Measurements from ENCODE around the gene MAL. TPM values are rescaled to one million over a fixed set of nuclear protein-coding genes. Genes with fewer than 3 reads are reported as not detected.

Gene MAL
- total RNA-seq, 1 experiment from 2014 or later: not detected

GRCh38 chr2:95049961-95050360, 24.5 kb downstream of the MAL start:
- ChIA-PET POLR2A (no interaction called here), CTCF (no interaction called here)
- no TSS peak for BruUV-seq (replicated peaks)
- Histone ChIP-seq H3K36me3 (ENCODE audit: control insufficient read depth, insufficient read depth, low read length) (no peaks in the 10 kb centered on the region), H3K9me3 (no peaks in the 10 kb centered on the region), H3K4me1 (no peaks in the 10 kb centered on the region), H3K27me3 (replicated peaks; ENCODE audit: control insufficient read depth, insufficient read depth, low read length) (peaks cover 1% of the 10 kb centered on the region; the same call in 1 of the 2 replicates), H3K4me3 (ENCODE audit: low read depth, low read length) (no peak overlapping the region)
- TF ChIP-seq CTCF (IDR thresholded peaks at IDR 0.05; ENCODE audit: insufficient read depth in 1 of 2, low read depth in 1 of 2, low read length in 1 of 2, severe bottlenecking in 1 of 2, unreplicated experiment in 1 of 2): no peak
- Mint-ChIP-seq H3K4me1 (ENCODE audit: low read depth, unreplicated experiment) (no peaks in the 10 kb centered on the region), H3K4me3 (ENCODE audit: unreplicated experiment) (no peak overlapping the region), H3K9me3 (ENCODE audit: unreplicated experiment) (no peaks in the 10 kb centered on the region), H3K27me3 (ENCODE audit: insufficient read depth, unreplicated experiment) (peaks cover 14% of the 10 kb centered on the region), H3K36me3 (ENCODE audit: insufficient read depth, unreplicated experiment) (no peaks in the 10 kb centered on the region), H3K27ac (ENCODE audit: unreplicated experiment) (no peak overlapping the region)
- no peak for DNase-seq
- intact Hi-C loops (cut with micrococcal nuclease; ENCODE audit: unreplicated experiment): no loop called here

GRCh38 chr2:95050385-95051300, 25.1 kb downstream of the MAL start:
- TF ChIP-seq CTCF (IDR thresholded peaks at IDR 0.05; ENCODE audit: insufficient read depth in 1 of 2, low read depth in 1 of 2, low read length in 1 of 2, severe bottlenecking in 1 of 2, unreplicated experiment in 1 of 2): no peak
- H3K4me1 Mint-ChIP-seq (ENCODE audit: low read depth, unreplicated experiment): no peaks in the 10 kb centered on the region
- intact Hi-C loops (cut with micrococcal nuclease; ENCODE audit: unreplicated experiment): no loop called here
- H3K36me3 Mint-ChIP-seq (ENCODE audit: insufficient read depth, unreplicated experiment): no peaks in the 10 kb centered on the region
- no peaks in the 10 kb centered on the region for H3K9me3 Mint-ChIP-seq (ENCODE audit: unreplicated experiment)
- peak in 1 of 2 experiments; percentile 20 for DNase-seq
- Histone ChIP-seq H3K4me3 (ENCODE audit: low read depth, low read length) (no peak overlapping the region), H3K27me3 (replicated peaks; ENCODE audit: control insufficient read depth, insufficient read depth, low read length) (peaks cover 1% of the 10 kb centered on the region; the same call in 1 of the 2 replicates), H3K9me3 (no peaks in the 10 kb centered on the region), H3K36me3 (ENCODE audit: control insufficient read depth, insufficient read depth, low read length) (no peaks in the 10 kb centered on the region), H3K4me1 (no peaks in the 10 kb centered on the region)
- BruUV-seq (replicated peaks): no TSS peak
- H3K27me3 Mint-ChIP-seq (ENCODE audit: insufficient read depth, unreplicated experiment): peaks cover 19% of the 10 kb centered on the region
- CTCF ChIA-PET: no interaction called here
- no peak overlapping the region for H3K27ac Mint-ChIP-seq (ENCODE audit: unreplicated experiment)
- H3K4me3 Mint-ChIP-seq (ENCODE audit: unreplicated experiment): no peak overlapping the region
- POLR2A ChIA-PET: no interaction called here

- Mint-ChIP-seq H3K4me1 (ENCODE audit: low read depth, unreplicated experiment) (no peaks in the 10 kb centered on the region), H3K27ac (ENCODE audit: unreplicated experiment) (no peak overlapping the region), H3K27me3 (ENCODE audit: insufficient read depth, unreplicated experiment) (peaks cover 17% of the 10 kb centered on the region), H3K9me3 (ENCODE audit: unreplicated experiment) (no peaks in the 10 kb centered on the region), H3K4me3 (ENCODE audit: unreplicated experiment) (no peak overlapping the region), H3K36me3 (ENCODE audit: insufficient read depth, unreplicated experiment) (no peaks in the 10 kb centered on the region)
- Histone ChIP-seq H3K36me3 (ENCODE audit: control insufficient read depth, insufficient read depth, low read length) (no peaks in the 10 kb centered on the region), H3K27me3 (replicated peaks; ENCODE audit: control insufficient read depth, insufficient read depth, low read length) (peaks cover 1% of the 10 kb centered on the region; the same call in 1 of the 2 replicates), H3K9me3 (no peaks in the 10 kb centered on the region), H3K4me3 (ENCODE audit: low read depth, low read length) (no peak overlapping the region), H3K4me1 (no peaks in the 10 kb centered on the region)
- no peak for DNase-seq
- ChIA-PET POLR2A (no interaction called here), CTCF (no interaction called here)
- BruUV-seq (replicated peaks): no TSS peak
- intact Hi-C loops (cut with micrococcal nuclease; ENCODE audit: unreplicated experiment): no loop called here
- TF ChIP-seq CTCF (IDR thresholded peaks at IDR 0.05; ENCODE audit: insufficient read depth in 1 of 2, low read depth in 1 of 2, low read length in 1 of 2, severe bottlenecking in 1 of 2, unreplicated experiment in 1 of 2): no peak
These were observed 26.1 kb downstream of the MAL start for GRCh38 chr2:95051626-95052025.

Data from Caco-2 (cell line).